Measurements from ENCODE around the gene ALDH1A1.

Gene ALDH1A1

GRCh38 chr9:72951520-72952380 lies 1.1 kb downstream of the ALDH1A1 start:
- no peak for DNase-seq (ENCODE audit: low read depth)
- Histone ChIP-seq H3K36me3 (ENCODE audit: control insufficient read depth, insufficient read depth, low read length, severe bottlenecking) (no peaks in the 10 kb centered on the region), H3K4me1 (ENCODE audit: control insufficient read depth, insufficient read depth, low read length) (peaks cover 26% of the 10 kb centered on the region), H3K9ac (ENCODE audit: low read length) (peak overlapping the region; percentile 66), H3K9me3 (ENCODE audit: control insufficient read depth, low read length) (no peaks in the 10 kb centered on the region), H3K27me3 (replicated peaks; ENCODE audit: control insufficient read depth, insufficient read depth, low read length) (no peaks in the 10 kb centered on the region), H3K4me3 (ENCODE audit: low read length) (peak overlapping the region; percentile 72)

DNA sequence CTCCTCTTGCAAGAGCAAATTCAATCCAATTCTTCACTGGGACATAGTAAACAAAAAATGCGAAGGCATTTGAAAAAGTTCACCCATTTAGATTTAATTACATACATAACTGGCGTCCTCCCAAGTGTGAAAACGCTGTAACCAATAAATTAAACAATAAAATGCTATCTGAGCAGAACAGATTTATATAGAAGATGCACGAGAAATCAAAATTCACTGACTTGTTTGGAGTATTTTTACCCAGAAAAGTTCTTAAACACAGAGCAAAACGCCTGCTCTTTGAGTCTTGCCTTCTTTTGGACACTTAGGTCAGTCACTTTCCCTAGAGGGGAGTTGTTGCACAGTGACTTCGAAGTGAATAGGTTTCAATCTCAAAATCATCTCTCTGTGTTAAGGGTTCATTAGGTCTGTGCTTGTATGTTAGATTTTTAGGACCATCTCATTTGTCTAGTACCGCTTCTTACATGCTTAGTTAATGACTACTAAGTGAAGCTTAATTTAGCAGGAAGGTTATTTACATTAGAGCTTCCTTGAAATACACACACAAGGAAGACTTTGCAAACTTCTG lies 1.9 kb downstream of the ALDH1A1 start:
- H3K27me3 ChIP-seq (replicated peaks; ENCODE audit: control insufficient read depth, insufficient read depth, low read length) = no peaks in the 10 kb centered on the region
- H3K4me1 ChIP-seq (ENCODE audit: control insufficient read depth, insufficient read depth, low read length) = peaks cover 26% of the 10 kb centered on the region
- DNase-seq (ENCODE audit: low read depth) = no peak
- H3K4me3 ChIP-seq (ENCODE audit: low read length) = peak overlapping the region; percentile 72
- H3K36me3 ChIP-seq (ENCODE audit: control insufficient read depth, insufficient read depth, low read length, severe bottlenecking) = no peaks in the 10 kb centered on the region
- no peaks in the 10 kb centered on the region for H3K9me3 ChIP-seq (ENCODE audit: control insufficient read depth, low read length)
- H3K9ac ChIP-seq (ENCODE audit: low read length) = peak overlapping the region; percentile 66

DNA sequence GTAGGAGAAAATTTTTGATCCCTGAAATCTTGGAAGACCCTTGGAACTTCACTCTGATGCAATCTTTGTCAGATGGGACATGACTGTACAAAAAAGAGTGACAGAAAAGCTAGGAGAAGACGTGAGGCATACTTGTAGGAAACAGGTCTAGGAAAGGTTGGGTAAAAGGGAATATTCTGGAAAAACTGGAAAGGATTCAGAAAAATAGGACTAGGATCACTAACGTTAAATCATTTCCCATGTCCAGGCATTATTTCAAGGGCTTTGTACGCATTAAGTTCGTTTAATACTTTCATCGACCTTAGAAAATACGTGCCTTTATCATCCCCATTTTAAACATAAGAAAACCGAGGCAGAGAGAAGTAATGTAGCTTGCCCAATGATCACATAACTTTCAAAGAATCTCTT lies 2.9 kb downstream of the ALDH1A1 start:
- Histone ChIP-seq H3K4me1 (ENCODE audit: control insufficient read depth, insufficient read depth, low read length) (peaks cover 18% of the 10 kb centered on the region), H3K9ac (ENCODE audit: low read length) (no peak overlapping the region), H3K27me3 (replicated peaks; ENCODE audit: control insufficient read depth, insufficient read depth, low read length) (no peaks in the 10 kb centered on the region), H3K9me3 (ENCODE audit: control insufficient read depth, low read length) (no peaks in the 10 kb centered on the region), H3K36me3 (ENCODE audit: control insufficient read depth, insufficient read depth, low read length, severe bottlenecking) (no peaks in the 10 kb centered on the region), H3K4me3 (ENCODE audit: low read length) (no peak overlapping the region)
- no peak for DNase-seq (ENCODE audit: low read depth)

GRCh38 chr9:72949244-72949582 lies 3.6 kb downstream of the ALDH1A1 start:
- DNase-seq (ENCODE audit: low read depth) = no peak
- Histone ChIP-seq H3K9ac (ENCODE audit: low read length) (no peak overlapping the region), H3K27me3 (replicated peaks; ENCODE audit: control insufficient read depth, insufficient read depth, low read length) (no peaks in the 10 kb centered on the region), H3K9me3 (ENCODE audit: control insufficient read depth, low read length) (no peaks in the 10 kb centered on the region), H3K4me3 (ENCODE audit: low read length) (no peak overlapping the region), H3K36me3 (ENCODE audit: control insufficient read depth, insufficient read depth, low read length, severe bottlenecking) (no peaks in the 10 kb centered on the region), H3K4me1 (ENCODE audit: control insufficient read depth, insufficient read depth, low read length) (peaks cover 11% of the 10 kb centered on the region)

GRCh38 chr9:72948575-72949243 lies 4.1 kb downstream of the ALDH1A1 start:
- no peak overlapping the region for H3K9ac ChIP-seq (ENCODE audit: low read length)
- H3K9me3 ChIP-seq (ENCODE audit: control insufficient read depth, low read length) = no peaks in the 10 kb centered on the region
- no peak for DNase-seq (ENCODE audit: low read depth)
- H3K4me3 ChIP-seq (ENCODE audit: low read length) = no peak overlapping the region
- no peaks in the 10 kb centered on the region for H3K27me3 ChIP-seq (replicated peaks; ENCODE audit: control insufficient read depth, insufficient read depth, low read length)
- peaks cover 10% of the 10 kb centered on the region for H3K4me1 ChIP-seq (ENCODE audit: control insufficient read depth, insufficient read depth, low read length)
- no peaks in the 10 kb centered on the region for H3K36me3 ChIP-seq (ENCODE audit: control insufficient read depth, insufficient read depth, low read length, severe bottlenecking)

DNA sequence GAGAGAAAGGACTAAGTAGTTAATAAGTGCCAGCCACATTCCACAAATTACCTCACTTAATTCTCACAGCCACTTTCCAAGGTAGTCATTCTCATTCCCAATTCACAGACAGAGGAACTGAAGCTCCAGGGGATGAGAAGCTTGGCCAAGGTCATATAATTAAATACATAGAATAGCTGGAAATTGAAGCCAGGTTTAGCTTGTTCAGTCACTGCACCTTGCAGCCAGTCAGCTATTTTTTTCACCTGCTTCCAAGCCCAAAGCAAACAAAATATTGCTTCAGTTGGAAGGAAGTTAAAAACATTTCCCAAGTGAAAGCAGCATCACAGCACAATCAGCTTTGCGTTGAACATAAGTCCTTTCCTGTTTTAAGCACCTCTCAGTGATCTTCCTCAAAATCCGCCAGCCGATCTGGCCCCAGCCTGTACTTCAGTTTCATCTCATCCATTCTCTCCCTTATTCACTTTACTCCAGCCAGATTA lies 4.8 kb downstream of the ALDH1A1 start:
- Histone ChIP-seq H3K36me3 (ENCODE audit: control insufficient read depth, insufficient read depth, low read length, severe bottlenecking) (no peaks in the 10 kb centered on the region), H3K27me3 (replicated peaks; ENCODE audit: control insufficient read depth, insufficient read depth, low read length) (no peaks in the 10 kb centered on the region), H3K9ac (ENCODE audit: low read length) (no peak overlapping the region), H3K9me3 (ENCODE audit: control insufficient read depth, low read length) (no peaks in the 10 kb centered on the region), H3K4me1 (ENCODE audit: control insufficient read depth, insufficient read depth, low read length) (peaks cover 15% of the 10 kb centered on the region), H3K4me3 (ENCODE audit: low read length) (no peak overlapping the region)
- no peak for DNase-seq (ENCODE audit: low read depth)

DNA sequence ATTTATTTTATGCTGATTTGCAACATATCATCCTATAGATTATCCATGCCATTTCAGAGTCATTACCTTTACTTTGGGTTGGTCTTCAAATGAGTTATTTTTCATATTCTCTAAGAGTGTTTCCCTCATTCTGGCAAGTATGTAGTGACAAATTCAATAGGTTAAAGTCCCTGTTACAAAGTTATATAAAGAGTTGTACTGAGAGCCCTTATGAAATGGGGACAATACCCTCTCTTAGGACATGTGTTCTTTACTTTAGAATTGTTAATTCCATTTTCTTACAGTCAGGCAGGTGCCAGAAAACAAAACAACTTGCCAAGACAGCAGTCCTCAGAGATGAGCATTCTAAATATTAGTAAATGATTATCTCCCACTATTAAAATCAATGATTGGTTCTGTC lies 6.0 kb downstream of the ALDH1A1 start:
- H3K9ac ChIP-seq (ENCODE audit: low read length) = no peak overlapping the region
- H3K9me3 ChIP-seq (ENCODE audit: control insufficient read depth, low read length) = no peaks in the 10 kb centered on the region
- DNase-seq (ENCODE audit: low read depth) = no peak
- no peaks in the 10 kb centered on the region for H3K36me3 ChIP-seq (ENCODE audit: control insufficient read depth, insufficient read depth, low read length, severe bottlenecking)
- no peaks in the 10 kb centered on the region for H3K27me3 ChIP-seq (replicated peaks; ENCODE audit: control insufficient read depth, insufficient read depth, low read length)
- H3K4me3 ChIP-seq (ENCODE audit: low read length) = no peak overlapping the region
- peaks cover 10% of the 10 kb centered on the region for H3K4me1 ChIP-seq (ENCODE audit: control insufficient read depth, insufficient read depth, low read length)

DNA sequence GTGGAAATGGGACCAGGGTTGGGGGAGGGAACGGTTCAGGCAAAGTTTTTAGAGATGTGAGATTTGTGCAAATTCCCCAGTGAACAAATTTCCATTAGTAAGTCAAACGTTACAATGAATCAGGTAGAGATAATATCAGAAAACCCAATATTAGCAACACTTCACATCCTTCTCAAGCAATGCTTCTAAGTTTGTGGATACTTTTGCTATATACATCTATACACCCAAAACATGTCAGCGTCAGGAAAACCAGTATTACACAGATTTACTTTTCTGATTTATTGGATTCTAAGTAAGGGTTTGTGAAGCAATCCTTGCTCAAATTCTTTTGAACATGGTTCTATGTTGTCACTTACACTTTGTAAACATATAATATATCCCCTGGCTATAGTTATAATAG lies 6.5 kb downstream of the ALDH1A1 start:
- Histone ChIP-seq H3K9ac (ENCODE audit: low read length) (no peak overlapping the region), H3K4me3 (ENCODE audit: low read length) (no peak overlapping the region), H3K4me1 (ENCODE audit: control insufficient read depth, insufficient read depth, low read length) (peaks cover 9% of the 10 kb centered on the region), H3K27me3 (replicated peaks; ENCODE audit: control insufficient read depth, insufficient read depth, low read length) (no peaks in the 10 kb centered on the region), H3K36me3 (ENCODE audit: control insufficient read depth, insufficient read depth, low read length, severe bottlenecking) (no peaks in the 10 kb centered on the region), H3K9me3 (ENCODE audit: control insufficient read depth, low read length) (no peaks in the 10 kb centered on the region)
- no peak for DNase-seq (ENCODE audit: low read depth)

GRCh38 chr9:72945391-72945790 lies 7.5 kb downstream of the ALDH1A1 start:
- no peaks in the 10 kb centered on the region for H3K27me3 ChIP-seq (replicated peaks; ENCODE audit: control insufficient read depth, insufficient read depth, low read length)
- DNase-seq (ENCODE audit: low read depth) = no peak
- no peak overlapping the region for H3K4me3 ChIP-seq (ENCODE audit: low read length)
- H3K9ac ChIP-seq (ENCODE audit: low read length) = no peak overlapping the region
- H3K9me3 ChIP-seq (ENCODE audit: control insufficient read depth, low read length) = no peaks in the 10 kb centered on the region
- H3K36me3 ChIP-seq (ENCODE audit: control insufficient read depth, insufficient read depth, low read length, severe bottlenecking) = no peaks in the 10 kb centered on the region
- H3K4me1 ChIP-seq (ENCODE audit: control insufficient read depth, insufficient read depth, low read length) = peaks cover 9% of the 10 kb centered on the region

- Histone ChIP-seq H3K27me3 (replicated peaks; ENCODE audit: control insufficient read depth, insufficient read depth, low read length) (no peaks in the 10 kb centered on the region), H3K36me3 (ENCODE audit: control insufficient read depth, insufficient read depth, low read length, severe bottlenecking) (no peaks in the 10 kb centered on the region), H3K4me3 (ENCODE audit: low read length) (no peak overlapping the region), H3K4me1 (ENCODE audit: control insufficient read depth, insufficient read depth, low read length) (peaks cover 9% of the 10 kb centered on the region), H3K9ac (ENCODE audit: low read length) (no peak overlapping the region), H3K9me3 (ENCODE audit: control insufficient read depth, low read length) (no peaks in the 10 kb centered on the region)
- no peak for DNase-seq (ENCODE audit: low read depth)
Observed at GRCh38 chr9:72943844-72944462, 8.9 kb downstream of the ALDH1A1 start.

DNA sequence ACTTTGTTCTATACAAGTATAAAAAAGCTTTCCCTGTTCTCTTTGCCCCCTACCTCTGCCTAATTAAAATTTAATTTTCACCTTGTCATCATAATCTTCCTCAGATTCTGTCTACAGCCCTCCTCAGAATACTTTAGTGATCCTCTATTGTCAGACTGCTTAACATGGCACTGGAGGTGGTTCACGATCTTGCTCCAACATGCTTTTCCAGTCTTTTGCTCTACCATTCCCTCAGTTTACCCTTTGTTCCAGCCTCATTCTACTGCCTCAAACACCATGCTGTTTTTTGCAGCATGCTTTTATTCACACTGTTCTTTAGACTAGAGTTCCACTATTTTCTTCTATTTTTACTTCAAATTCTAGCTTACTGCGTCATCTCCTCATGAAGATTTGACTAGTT lies 10.4 kb downstream of the ALDH1A1 start:
- H3K4me3 ChIP-seq (ENCODE audit: low read length) = no peak overlapping the region
- H3K4me1 ChIP-seq (ENCODE audit: control insufficient read depth, insufficient read depth, low read length) = peaks cover 14% of the 10 kb centered on the region
- no peaks in the 10 kb centered on the region for H3K36me3 ChIP-seq (ENCODE audit: control insufficient read depth, insufficient read depth, low read length, severe bottlenecking)
- no peaks in the 10 kb centered on the region for H3K9me3 ChIP-seq (ENCODE audit: control insufficient read depth, low read length)
- H3K9ac ChIP-seq (ENCODE audit: low read length) = no peak overlapping the region
- H3K27me3 ChIP-seq (replicated peaks; ENCODE audit: control insufficient read depth, insufficient read depth, low read length) = no peaks in the 10 kb centered on the region
- DNase-seq (ENCODE audit: low read depth) = no peak
